Measurements from ENCODE around the gene AMZ1. TPM values are rescaled to one million over a fixed set of nuclear protein-coding genes. Genes with fewer than 3 reads are reported as not detected.

Gene AMZ1
- total RNA-seq, 1 experiment from 2014 or later: 0.74 TPM

DNA sequence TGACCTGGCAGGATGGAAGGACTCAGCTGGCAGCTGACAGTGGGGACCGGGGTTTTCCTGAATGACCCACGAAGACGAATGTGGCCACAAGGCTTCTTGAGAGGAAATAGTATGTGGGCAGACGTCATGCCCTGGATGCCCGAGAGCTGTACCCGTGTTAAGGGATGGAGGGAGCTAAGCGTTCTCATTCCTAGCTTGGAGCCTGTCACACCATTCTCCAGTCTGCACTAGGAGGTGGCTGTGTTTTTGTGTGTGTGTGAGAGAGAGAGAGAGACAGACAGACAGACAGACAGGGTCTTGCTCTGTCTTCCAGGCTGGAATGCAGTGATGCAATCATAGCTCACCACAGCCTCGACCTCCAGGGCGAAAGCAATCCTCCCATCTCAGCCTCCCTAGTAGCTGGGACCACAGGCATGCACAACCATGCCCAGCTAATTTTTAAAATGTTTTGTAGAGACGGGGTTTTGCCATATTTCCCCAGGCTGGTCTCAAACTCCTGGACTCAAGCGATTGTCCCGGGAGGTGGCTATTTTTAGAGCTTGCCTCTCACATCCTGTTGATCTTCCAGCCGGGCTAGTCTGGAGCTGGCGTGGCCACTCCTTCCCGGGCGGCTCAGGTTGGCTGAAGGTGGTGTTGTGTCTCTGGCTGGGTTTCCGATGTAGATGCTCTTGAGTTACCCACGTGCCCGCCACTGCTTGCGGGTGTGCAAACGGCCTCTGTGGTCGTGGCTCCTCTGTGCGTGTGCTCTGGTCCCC, 2.1 kb downstream of the AMZ1 start:
- Histone ChIP-seq H3T11ph (ENCODE audit: low read length) (no peak overlapping the region), H4K8ac (replicated peaks; ENCODE audit: insufficient read length, low read depth, low read length) (no peak overlapping the region), H4K91ac (ENCODE audit: insufficient read length, low read depth, low read length) (no peak overlapping the region), H3K27ac (ENCODE audit: insufficient read length, low read depth, low read length) (no peak overlapping the region), H3K18ac (ENCODE audit: insufficient read length, low read depth, low read length) (no peak overlapping the region), H3K4me1 (ENCODE audit: insufficient read depth, low read length) (no peaks in the 10 kb centered on the region), H2BK15ac (ENCODE audit: low read depth, low read length) (no peak overlapping the region), H2AK5ac (ENCODE audit: insufficient read length, low read length) (no peak overlapping the region), H4K20me1 (ENCODE audit: control insufficient read depth, insufficient read depth, insufficient read length) (no peaks in the 10 kb centered on the region), H3K56ac (ENCODE audit: insufficient read length, low read depth, low read length) (no peak overlapping the region), H3K4ac (ENCODE audit: low read depth, low read length) (no peak overlapping the region), H2BK120ac (ENCODE audit: low read depth, low read length, poor library complexity, severe bottlenecking) (no peak overlapping the region), H2AFZ (ENCODE audit: low read length) (no peak overlapping the region), H3K9ac (ENCODE audit: extremely low read depth, insufficient read length, low read length) (no peak overlapping the region), H2BK12ac (ENCODE audit: insufficient read length, low read depth, low read length) (no peak overlapping the region), H3K4me2 (ENCODE audit: insufficient read depth, insufficient read length, low read length) (no peak overlapping the region), H3K79me2 (ENCODE audit: insufficient read depth, low read length) (no peaks in the 10 kb centered on the region), H2BK20ac (ENCODE audit: low read depth, low read length, poor library complexity, severe bottlenecking) (no peak overlapping the region), H4K5ac (ENCODE audit: insufficient read length, low read depth, low read length) (no peak overlapping the region), H3K79me1 (ENCODE audit: insufficient read depth, low read depth, low read length, poor library complexity, severe bottlenecking) (no peaks in the 10 kb centered on the region), H3K9me3 (ENCODE audit: control insufficient read depth, low read depth, low read length) (no peaks in the 10 kb centered on the region), H3K14ac (ENCODE audit: insufficient read depth, low read length) (no peak overlapping the region), H3K27me3 (ENCODE audit: insufficient read depth, low read length) (peaks cover 12% of the 10 kb centered on the region; the same call in 1 of the 2 replicates), H3K23ac (ENCODE audit: insufficient read length, low read depth, low read length) (no peak overlapping the region), H2BK5ac (ENCODE audit: insufficient read length, low read length) (no peak overlapping the region), H3K23me2 (ENCODE audit: insufficient read length, low read depth, low read length, poor library complexity, severe bottlenecking) (peaks cover 11% of the 10 kb centered on the region)
- Mint-ChIP-seq H3K4me1 (peaks cover 5 to 8% of the 10 kb centered on the region in 2 experiments), H3K27ac (no peak overlapping the region), H3K9me3 (no peaks in the 10 kb centered on the region), H3K36me3 (ENCODE audit: insufficient read depth in 1 of 3, low read depth in 3 of 3) (no peaks in the 10 kb centered on the region), H3K4me3 (peak overlapping the region in 1 of 2 experiments; percentile 17; a peak in 1 of 5 replicates), H3K27me3 (ENCODE audit: low read depth) (peaks cover 52% of the 10 kb centered on the region)
- TF ChIP-seq, protein P1, sequence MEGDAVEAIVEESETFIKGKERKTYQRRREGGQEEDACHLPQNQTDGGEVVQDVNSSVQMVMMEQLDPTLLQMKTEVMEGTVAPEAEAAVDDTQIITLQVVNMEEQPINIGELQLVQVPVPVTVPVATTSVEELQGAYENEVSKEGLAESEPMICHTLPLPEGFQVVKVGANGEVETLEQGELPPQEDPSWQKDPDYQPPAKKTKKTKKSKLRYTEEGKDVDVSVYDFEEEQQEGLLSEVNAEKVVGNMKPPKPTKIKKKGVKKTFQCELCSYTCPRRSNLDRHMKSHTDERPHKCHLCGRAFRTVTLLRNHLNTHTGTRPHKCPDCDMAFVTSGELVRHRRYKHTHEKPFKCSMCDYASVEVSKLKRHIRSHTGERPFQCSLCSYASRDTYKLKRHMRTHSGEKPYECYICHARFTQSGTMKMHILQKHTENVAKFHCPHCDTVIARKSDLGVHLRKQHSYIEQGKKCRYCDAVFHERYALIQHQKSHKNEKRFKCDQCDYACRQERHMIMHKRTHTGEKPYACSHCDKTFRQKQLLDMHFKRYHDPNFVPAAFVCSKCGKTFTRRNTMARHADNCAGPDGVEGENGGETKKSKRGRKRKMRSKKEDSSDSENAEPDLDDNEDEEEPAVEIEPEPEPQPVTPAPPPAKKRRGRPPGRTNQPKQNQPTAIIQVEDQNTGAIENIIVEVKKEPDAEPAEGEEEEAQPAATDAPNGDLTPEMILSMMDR (conservative IDR thresholded peaks at IDR 0.05): no peak
- DNase-seq: no peak
- no CpG with 5 or more reads among the region's 23 CpGs for WGBS (ENCODE audit: extremely low coverage, insufficient read length, low lambda C conversion rate)

Data from H9 (cell line).